Activated CD4-positive, alpha-beta T cell treated with anti-CD3 and anti-CD28 coated beads for 4 hours (primary cell): Measurements from ENCODE around the gene TDRD12.

Source experiments
- DNase-seq, 2 donors: peaks; one replicate each; pipeline ENCODE4 v3.0.0-alpha.2; 2020

The TDRD12 gene, protein sequence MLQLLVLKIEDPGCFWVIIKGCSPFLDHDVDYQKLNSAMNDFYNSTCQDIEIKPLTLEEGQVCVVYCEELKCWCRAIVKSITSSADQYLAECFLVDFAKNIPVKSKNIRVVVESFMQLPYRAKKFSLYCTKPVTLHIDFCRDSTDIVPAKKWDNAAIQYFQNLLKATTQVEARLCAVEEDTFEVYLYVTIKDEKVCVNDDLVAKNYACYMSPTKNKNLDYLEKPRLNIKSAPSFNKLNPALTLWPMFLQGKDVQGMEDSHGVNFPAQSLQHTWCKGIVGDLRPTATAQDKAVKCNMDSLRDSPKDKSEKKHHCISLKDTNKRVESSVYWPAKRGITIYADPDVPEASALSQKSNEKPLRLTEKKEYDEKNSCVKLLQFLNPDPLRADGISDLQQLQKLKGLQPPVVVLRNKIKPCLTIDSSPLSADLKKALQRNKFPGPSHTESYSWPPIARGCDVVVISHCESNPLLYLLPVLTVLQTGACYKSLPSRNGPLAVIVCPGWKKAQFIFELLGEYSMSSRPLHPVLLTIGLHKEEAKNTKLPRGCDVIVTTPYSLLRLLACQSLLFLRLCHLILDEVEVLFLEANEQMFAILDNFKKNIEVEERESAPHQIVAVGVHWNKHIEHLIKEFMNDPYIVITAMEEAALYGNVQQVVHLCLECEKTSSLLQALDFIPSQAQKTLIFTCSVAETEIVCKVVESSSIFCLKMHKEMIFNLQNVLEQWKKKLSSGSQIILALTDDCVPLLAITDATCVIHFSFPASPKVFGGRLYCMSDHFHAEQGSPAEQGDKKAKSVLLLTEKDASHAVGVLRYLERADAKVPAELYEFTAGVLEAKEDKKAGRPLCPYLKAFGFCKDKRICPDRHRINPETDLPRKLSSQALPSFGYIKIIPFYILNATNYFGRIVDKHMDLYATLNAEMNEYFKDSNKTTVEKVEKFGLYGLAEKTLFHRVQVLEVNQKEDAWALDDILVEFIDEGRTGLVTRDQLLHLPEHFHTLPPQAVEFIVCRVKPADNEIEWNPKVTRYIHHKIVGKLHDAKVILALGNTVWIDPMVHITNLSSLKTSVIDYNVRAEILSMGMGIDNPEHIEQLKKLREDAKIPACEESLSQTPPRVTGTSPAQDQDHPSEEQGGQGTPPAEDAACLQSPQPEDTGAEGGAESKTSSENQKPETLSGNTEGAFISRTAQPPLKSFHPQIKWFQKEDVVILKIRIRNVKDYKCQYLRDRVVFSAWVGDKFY (N-terminal part only)

GRCh38 chr19:32719611-32720059, at the start of gene TDRD12:
TSS of gene TDRD12 (plus strand) at chr19:32719767. CDS start at chr19:32720073, 306 bp downstream.
- no peak for DNase-seq

DNA sequence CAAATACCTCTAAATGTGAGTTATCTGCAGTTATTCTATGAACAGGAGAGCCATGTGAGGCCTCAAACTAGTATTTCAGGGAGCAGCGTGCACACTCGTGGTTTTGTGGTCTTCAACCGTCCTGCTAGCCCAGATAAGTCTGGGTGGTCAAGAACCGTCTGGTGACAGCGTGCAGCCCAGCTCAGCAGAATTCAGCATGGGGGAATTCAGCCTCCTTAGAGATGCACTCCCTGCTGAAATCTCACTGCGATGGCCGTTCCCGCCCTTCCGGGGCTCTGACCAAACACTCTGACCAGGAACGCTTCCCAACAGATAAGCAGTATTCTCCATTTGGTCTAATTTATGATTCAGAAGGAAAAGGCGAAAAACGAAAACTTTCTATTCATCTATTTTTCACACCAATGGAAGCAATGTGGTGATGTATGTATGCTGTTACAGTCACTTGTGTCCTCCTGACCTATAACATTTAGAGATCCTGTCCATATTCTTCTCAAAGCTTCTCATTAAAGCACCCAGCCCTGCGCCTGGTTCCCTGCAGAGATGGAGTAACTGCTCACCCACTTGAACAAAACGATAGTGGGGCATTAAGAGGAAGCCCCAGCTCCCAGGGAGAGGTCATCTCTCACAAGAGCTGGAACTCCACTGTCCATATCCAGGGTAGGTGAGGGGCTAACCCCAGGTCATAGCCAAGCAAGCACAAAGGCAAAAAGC, 47.5 kb upstream of the TDRD12 start:
- no peak for DNase-seq

GRCh38 chr19:32672841-32673240, 46.7 kb upstream of the TDRD12 start:
- no peak for DNase-seq

DNA sequence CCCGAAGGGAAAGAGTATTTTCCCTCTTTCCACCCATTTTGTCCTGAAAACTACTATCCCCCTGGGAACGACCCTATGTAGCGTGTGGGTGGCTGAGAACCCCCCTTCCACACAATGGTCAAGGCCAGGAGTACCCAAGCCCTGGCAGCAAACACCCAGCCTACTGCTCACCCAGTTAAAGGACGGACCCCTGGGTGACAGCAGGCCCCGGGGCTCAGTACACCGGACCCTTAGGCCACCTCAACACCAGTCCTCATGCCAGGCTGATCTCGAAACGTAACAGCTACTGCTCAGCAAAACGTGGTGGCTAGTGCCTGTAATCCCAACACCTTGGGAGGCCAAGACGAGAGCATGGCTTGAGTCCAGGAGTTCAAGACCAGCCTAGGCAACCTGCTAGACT, 46.0 kb upstream of the TDRD12 start:
- DNase-seq, result no peak

- DNase-seq, result no peak
These were observed 45.2 kb upstream of the TDRD12 start for GRCh38 chr19:32674153-32674930.

DNA sequence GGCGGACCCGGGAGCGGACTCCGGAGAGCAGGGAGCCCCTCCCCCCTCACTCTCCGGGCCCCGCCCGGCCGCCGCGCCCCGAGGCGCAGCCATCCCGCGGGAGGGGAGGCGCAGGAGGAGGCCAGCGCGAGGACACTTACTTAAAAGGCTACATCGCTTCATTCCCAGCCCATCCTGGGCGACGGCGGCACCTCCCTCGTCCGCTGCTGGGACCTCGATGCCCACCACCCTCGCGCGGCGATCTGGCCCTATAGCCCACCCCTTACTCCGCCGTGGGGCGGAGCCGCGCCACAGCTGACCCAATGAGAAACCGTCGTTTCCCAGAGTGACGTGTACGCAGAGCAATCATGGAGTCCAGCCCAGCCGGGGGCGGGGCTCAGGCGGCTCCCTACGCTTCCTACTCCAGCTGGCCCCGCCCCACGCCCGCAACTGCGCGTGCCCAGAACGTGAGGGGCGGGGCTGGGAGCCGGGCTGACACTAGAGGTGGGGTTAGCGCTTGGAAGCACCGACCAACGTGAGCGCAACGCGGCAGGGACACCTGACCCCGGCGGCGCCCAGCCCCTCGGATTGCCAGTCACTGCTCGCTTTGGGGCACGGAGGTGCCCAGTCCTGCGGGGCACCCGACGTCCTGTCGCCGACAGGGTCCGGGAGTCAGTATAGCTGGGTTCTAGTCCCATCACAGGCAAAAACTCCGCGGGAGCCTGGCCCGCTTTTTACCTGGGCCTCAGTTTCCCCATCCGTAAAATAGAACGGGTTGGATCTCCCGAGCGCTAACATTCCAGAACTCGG, 44.4 kb upstream of the TDRD12 start, which contains the start of gene ANKRD27:
Gene ANKRD27 (minus strand): TSS at position 250 of the 789 bp plus-strand sequence. CDS start 16,165 bp downstream, outside the sequence.
- DNase-seq, result peak; percentile 98

- DNase-seq, result peak; percentile 54 to 69
These were observed 43.8 kb upstream of the TDRD12 start, which contains the start of gene RGS9BP for GRCh38 chr19:32675720-32676185. TSS of gene RGS9BP (plus strand) at chr19:32675848. CDS start at chr19:32676264, 416 bp downstream.

GRCh38 chr19:32676186-32676894, 43.2 kb upstream of the TDRD12 start:
- DNase-seq, result peak in 1 of 2 donors; percentile 11

GRCh38 chr19:32676895-32677359, 42.6 kb upstream of the TDRD12 start:
- no peak for DNase-seq

- no peak for DNase-seq
These were observed 41.9 kb upstream of the TDRD12 start for GRCh38 chr19:32677657-32678056.

GRCh38 chr19:32680986-32681385, 38.6 kb upstream of the TDRD12 start:
- DNase-seq, result no peak

GRCh38 chr19:32682317-32682716, 37.2 kb upstream of the TDRD12 start:
- no peak for DNase-seq

GRCh38 chr19:32686847-32687475, 32.6 kb upstream of the TDRD12 start:
- no peak for DNase-seq

GRCh38 chr19:32687681-32688080, 31.9 kb upstream of the TDRD12 start:
- DNase-seq, result no peak

GRCh38 chr19:32688311-32688710, 31.3 kb upstream of the TDRD12 start:
- no peak for DNase-seq

GRCh38 chr19:32691291-32691951, 28.1 kb upstream of the TDRD12 start, which contains the start of gene NUDT19:
TSS of gene NUDT19 (plus strand) at chr19:32691821. CDS start at chr19:32691961, 140 bp downstream.
- peak; percentile 71 to 75 for DNase-seq

GRCh38 chr19:32691952-32692726, 27.4 kb upstream of the TDRD12 start:
- DNase-seq, result peak; percentile 30 to 33
